GM19372 (cell line): ENCODE results near the gene KRTCAP2.
"Not testable (repeated sequence)": the region's sequence is repeated elsewhere in the genome, so short reads cannot be mapped to it uniquely, and the experiment has no call there.

Source experiments
- ATAC-seq: cut with Tn5 transposase; IDR thresholded peaks from one replicate; pipeline ENCODE4 v1.9.1; 2021; ENCODE audit warnings: mild to moderate bottlenecking, low read depth, moderate library complexity; ENCODE audit not compliant: unreplicated experiment

The KRTCAP2 gene

DNA sequence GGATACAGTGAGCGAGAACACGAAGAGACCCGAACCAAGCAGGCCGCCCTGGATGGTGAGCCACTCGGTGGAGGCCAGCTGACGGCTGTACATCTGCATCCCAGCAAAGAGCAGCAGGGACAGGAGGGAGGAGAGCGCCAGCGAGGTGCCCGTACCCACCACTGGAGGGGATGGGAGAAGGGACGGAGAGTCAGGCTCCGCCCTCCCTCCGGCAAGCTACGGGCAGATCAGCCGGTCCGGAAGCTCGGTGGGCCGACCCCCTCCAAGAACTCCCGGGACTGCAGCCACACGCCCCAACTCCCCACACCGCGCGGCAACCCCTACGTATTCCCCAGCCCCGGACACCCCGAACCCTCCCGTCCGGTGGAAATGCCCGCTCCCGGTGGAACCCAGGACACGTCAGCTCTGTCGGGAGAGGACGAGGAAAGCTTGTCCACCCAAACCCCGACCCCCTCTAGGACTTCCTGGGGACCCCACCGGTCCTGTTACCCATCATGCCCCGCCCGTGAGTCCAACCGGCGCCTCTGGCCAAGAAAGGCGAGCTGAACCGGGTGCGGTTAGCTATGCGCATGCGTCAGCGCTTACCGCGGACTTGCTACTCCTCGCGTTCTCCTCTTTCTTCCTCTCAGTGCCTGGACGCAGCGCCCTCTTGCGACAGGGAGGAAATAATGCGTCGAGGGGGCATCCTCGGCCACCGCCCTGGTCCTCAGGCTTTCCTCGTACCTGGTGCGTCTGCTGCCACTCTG, at the start of gene KRTCAP2:
Gene KRTCAP2, minus strand, starts transcription at position 573 of the 746 bp plus-strand sequence. Its CDS starts 80 bp downstream, at position 493.
- ATAC-seq, result peak; percentile 69

DNA sequence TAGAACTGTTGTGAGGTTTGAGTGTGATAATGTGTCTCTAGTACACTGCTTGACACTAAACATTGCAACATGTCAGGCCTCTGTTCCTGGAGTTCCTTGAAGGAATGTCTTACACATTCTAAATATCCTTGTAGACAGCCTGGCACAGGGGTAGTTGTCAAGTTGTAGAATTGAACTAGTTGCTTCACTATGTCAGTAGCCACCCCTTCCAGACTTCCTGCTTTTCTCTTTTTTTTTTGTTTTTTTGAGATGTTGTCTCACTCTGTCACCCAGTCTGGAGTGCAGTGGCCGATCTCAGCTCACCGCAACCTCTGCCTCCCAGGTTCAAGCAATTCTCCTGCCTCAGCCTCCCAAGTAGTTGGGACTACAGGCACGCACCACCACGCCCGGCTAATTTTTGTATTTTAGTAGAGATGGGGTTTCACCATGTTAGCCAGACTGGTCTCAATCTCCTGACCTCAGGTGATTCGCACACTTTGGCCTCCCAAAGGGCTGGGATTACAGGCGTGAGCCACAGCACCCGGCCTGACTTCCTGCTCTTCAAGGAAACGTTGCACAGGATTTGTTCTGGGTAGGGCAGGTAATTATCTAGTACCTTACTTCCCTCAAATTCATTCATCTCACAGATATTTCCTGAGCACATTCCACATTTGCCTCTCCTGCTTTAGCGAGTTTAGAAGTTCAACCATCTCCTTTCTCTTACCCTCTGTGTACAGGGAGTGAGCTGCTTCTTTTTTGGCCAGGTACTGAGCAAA, 47.3 kb upstream of the KRTCAP2 start:
- ATAC-seq, result not testable (repeated sequence)

DNA sequence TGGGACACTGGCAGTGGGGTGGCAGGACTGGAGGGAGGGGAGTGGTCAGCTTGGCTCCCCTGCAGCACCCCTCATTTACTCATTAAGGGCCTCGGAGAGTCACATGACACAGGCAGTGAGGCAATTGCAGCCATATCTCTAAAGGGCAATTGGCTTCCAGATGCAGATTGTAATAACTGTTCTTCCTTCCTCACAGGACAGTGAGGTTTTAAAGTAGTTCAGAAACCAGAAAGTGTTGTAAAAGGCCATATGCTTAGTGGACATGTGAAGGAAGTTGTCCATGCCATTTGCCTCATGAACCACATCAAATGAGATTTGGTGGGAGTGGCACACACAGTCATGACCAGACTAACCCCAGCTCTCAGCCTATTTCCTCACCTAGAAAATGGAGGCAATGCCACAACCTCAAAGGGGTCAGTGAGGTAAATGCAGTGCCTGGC, 46.5 kb upstream of the KRTCAP2 start:
- no peak for ATAC-seq

DNA sequence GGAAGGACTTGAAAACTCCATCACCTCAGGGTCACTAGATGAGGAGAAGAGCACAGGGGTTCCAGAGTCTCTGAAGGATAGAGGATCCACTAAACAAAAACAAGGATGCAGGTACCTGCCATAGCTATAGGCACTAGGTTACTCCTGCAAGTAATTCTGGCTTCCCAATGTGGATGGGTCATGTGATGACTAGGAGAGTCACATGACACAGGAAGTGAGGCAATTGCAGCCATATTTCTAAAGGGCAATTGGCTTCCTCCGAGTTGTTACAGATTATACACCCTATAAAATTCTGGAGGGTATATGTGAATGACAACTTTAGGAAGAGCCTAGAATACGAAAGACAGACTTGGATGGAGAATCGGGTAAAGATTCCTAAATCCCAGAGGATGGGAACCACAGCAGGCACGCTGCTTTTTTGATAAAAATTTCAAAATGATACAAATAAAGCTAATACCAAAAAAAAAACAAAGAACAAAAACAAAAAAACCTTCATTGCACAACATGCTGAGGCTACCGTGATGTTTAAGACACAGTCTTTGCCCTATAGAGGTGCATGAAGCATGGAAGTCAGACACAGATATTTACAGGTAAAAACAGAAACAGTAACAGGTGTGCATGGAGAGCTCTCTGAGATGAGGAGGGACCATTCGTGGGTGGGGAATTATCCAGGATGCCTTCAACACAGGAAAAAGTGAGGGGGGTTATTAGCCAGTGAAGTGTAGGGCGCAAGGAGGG, 45.9 kb upstream of the KRTCAP2 start:
- ATAC-seq, result no peak

DNA sequence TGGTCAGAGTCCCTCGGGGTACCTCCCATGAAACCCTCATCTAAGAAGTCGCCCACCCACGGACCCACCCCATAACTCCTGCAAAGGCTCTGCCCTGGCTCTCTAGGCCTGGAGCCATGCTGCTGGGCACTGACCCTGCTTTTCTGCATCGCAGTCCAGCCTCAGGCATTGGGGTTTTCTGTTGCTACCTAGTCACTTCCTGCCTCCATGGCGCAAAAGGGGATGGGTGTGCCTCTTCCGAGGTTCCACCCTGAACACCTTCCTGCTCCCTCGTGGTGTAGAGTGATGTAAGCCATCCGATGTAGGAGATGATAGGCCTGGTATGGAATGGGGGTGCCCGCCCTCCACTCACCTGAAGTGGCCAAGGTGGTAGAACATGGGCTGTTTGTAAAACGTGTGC, 41.6 kb upstream of the KRTCAP2 start:
- ATAC-seq, result not testable (repeated sequence)

DNA sequence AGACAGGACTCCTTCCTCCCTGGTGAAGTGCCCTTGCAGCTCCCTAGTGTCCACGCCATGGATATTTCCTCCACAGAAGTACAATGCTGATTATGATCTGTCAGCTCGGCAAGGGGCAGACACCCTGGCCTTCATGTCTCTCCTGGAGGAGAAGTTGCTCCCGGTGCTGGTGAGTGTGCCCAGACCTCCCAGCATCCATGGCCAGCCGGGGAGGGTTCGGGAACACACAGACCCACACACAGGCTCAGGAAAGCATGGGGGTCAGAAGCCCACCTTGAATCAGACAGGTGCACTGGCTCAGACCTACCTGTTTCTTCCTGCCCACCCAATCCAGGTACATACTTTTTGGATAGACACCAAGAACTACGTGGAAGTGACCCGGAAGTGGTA, 38.9 kb upstream of the KRTCAP2 start:
- not testable (repeated sequence) for ATAC-seq

DNA sequence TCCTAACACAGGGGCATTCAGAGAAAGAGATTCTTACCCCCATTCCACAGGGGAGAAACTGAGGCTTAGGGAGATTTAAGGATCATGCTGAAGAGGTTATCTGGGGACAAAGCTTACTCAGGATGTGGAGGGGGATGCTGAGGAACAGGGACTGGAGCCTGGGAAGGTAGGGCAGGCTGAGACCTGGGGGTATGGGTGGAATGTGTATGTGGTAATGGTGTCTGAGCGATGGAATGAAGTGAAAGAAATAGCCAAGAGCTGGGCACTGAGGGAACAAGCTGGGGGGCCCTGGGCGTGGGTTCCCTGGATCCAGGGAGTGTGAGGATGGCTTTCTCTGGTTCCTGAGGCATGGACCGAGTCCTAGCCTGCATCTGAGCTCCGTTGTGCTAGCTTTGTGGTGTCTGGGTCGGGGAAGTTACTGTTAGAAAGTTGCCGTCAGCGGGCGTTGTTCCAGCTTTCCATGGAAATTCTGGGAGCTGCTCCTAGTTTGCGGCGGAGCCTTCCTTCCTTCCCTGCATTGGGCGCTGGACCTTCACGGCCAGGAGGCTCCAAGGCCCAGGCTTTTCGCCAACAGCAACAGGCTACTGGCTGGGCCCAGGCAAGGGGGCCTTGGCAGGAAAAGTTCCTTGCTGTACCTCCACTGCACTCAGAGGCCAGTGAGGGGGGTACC, 38.4 kb upstream of the KRTCAP2 start:
- ATAC-seq, result not testable (repeated sequence)

DNA sequence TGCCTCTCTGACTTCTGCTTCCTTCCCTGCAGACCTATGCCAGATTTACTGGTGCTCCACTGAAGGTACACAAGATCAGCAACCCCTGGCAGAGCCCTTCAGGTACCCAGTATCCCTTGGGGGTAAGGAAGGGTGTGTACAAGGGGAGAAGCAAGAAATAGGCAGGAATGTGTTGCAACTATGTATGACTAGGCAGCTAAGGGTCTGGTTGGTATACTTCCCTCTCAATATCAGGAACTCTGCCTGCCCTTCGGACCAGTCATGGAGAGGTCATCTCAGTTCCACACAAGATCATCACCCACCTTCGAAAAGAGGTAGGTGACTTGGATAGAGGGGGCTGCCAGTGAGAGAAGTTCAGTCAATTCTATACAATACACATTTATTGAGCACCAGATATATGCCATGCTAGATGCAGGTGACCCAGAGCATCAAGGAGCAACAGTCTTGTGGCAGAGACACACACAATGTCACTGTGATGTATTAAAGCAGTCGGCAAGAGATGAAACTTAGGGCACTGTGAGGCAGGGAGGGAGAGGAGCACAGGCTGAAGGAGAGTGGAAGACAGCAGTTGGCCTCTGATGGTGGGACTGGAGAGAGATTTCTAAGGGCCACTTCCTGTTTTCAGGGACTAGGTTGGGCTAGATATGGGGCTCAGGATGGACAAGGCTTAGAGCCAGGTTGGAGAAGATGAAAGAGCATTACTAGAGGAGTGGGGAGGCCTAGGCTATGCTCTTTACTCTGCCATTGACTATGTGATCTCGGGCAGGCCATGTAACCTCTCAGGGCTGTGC, 37.4 kb upstream of the KRTCAP2 start:
- ATAC-seq, result no peak

DNA sequence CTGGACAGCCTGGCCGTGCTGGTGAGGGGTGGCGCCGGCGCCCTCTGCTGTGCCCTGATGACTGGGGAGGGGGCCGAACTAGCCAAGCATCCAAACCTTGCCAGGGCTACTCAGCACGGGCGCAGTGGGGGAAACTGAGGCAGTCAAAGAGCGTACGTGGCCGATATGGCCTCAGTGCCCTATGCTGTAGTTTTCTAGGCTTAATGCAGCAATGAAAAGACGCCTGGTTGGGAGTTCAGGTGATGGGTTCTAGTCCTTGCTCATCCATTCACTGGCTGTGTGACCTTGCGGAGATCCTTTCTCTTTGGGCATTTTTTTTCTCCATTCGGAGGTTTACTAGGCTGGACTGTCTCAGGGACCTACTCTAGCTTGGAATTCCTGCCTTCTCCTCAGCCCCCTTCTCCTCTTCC, 36.2 kb upstream of the KRTCAP2 start:
- no peak for ATAC-seq

DNA sequence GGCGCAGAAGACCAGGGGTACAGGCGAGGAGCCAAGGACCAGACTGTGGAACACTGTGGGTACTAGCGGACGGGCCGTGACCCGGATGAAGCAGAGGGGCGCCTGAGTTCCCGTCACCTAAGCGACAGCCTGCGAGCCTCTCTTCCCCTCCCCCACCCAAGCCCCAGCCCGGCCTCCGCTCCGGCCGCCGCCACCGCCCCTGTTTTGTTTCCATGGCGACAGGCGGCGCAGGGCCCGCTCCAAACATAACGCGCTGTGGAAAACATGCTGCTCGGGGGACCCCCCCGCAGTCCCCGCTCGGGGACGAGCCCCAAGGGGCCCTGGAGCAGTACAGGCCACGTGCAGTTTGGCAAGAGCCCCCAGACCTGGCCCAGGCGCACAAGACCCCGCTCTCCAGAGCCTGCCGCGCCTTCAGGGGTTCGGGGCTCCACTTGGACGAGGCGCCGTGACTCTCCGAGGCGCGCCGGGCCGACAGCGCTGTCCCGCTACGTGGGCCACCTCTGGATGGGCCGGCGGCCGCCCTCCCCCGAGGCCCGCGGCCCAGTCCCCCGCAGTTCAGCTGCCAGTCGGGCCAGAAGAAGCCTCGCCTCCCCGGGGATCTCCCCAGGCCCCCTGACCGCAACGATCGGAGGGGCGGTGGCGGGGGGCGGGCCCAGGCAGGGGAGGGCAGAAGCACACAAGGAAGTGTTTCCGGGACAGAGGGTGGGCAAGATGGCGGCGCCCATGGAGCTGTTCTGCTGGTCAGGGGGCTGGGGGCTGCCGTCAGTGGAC, 35.6 kb upstream of the KRTCAP2 start, which contains the start of gene MTX1:
Gene MTX1, plus strand, starts transcription at position 155 of the 771 bp plus-strand sequence. Its CDS starts 110 bp downstream, at position 265.
- peak; percentile 71 for ATAC-seq

DNA sequence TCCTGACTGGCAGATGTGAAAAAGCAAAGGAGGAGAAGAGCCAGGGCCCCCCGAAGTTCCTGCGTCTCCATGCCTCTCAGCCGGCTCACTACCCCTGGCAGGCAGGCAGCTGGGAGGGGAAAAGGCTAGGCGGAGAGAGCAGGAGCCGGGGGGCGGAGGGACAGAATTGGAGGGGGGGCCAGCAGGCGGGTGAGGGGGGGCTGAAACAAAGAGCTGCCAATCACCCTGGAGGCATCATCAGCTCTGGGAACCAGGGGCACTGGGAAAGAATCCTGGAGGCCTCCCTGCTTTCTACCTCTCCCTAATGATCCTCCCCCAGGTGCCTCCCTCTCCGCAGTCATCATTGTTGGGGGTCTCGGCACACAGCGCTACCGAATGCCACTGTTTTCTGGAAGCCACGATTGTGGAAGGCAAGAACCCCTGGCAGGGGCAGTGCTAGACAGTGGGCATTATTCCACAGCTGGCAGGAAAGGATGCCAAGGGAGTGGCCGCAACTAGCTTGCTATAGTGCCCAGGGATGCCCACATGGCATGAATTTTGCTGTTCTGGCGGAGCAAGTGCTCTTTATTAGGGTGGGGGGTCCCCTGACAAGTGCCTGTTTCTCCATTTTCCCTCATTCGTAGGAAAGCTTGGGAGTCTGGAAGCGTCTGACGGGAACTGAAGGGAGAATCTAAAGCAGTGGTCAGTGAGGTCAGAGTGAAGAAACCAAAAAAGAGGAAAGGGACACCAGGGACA, 34.9 kb upstream of the KRTCAP2 start, which contains the start of gene THBS3:
Gene THBS3, minus strand, starts transcription at position 92 of the 735 bp plus-strand sequence. Its CDS starts 21 bp downstream, at position 71.
- no peak for ATAC-seq

DNA sequence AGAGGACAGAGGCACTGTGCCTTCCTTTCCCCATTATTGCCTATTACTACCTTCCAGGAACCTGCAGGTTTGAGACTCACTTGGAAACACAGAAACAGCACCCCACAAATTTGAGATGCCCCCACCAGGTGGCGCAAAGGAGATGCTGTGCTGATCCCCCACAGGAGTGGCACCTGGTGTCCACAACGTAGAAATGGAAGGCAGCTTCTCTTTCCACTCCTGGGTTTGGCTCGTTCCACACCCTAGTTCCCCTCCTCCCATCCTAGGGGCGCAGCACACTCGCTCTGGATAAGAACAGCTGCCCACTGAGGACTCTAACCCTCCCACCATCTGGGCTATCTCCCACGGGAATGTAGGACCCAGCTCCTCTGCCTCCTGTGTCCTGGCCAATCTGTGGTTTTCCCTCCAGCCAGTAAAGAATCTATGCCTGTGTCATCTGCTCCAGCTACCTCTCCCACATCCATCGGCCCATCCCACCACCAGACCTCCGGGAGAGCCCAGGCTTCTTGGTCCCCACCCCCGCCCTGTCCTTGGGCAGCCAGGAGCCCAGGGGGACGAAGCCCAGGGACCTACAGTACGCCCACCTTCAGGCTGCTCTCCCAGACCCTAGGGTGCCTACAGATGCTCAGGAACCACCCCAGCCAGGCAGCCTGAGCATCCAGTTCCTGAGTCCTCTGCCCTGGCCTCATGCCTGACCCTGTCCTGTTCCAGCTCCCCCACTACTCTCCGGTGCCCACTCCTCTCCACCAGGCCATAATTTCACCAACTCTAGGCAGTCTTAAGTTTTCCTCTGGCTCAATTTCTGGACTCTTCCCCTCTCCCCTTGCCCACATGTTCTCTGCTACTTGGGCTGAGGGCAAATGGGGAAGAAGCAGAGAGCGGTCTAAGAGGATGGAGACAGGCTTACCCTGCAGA, 34.0 kb upstream of the KRTCAP2 start:
- no peak for ATAC-seq

DNA sequence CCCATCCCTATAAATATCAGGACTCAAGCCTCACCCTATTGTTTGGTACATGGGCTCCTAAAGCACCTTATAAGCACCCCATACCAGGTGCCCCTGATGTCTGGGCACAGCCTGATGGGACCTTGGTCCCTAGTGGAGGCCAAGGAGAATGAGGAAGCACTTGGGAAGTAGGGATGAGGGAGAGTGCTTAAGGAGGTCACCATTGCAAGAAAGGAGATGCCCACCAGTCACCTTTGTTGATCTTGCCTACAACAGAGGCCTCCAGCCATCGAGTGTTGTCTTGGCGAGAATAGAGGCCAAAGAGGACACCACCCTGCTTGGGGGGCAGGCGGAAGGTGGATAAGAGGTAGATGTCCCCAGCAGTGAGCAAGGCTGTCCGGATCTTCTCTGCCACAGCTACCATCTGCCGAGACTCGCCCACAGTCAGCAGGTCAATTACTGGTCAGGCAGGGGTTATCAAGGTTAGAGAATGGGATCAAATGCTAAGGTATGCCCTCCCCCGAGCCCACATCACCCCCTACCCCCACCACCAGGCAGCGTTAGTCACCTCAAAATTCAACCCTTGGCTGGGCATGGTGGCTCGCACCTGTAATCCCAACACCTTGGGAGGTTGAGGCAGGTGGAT, 33.0 kb upstream of the KRTCAP2 start:
- no peak for ATAC-seq

DNA sequence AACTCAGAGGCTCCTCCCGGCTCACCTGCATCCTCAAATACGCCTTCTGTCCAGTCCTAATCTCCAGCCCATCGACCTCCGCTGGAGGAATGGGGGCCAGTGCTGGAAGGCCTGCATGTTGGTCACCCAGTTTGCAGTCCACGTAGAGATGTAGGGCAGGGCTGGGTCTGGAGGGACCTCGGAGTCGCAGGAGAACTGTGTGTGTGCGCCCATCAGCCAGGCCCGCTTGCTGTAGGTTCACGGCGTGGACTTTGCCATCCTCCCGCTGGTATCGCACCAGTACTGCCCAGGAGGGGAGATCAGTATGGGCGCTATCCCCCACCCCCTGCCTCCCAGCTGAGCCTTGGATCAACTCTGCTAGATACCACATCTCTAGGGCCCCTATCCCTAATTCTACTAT, 31.9 kb upstream of the KRTCAP2 start:
- ATAC-seq, result no peak

DNA sequence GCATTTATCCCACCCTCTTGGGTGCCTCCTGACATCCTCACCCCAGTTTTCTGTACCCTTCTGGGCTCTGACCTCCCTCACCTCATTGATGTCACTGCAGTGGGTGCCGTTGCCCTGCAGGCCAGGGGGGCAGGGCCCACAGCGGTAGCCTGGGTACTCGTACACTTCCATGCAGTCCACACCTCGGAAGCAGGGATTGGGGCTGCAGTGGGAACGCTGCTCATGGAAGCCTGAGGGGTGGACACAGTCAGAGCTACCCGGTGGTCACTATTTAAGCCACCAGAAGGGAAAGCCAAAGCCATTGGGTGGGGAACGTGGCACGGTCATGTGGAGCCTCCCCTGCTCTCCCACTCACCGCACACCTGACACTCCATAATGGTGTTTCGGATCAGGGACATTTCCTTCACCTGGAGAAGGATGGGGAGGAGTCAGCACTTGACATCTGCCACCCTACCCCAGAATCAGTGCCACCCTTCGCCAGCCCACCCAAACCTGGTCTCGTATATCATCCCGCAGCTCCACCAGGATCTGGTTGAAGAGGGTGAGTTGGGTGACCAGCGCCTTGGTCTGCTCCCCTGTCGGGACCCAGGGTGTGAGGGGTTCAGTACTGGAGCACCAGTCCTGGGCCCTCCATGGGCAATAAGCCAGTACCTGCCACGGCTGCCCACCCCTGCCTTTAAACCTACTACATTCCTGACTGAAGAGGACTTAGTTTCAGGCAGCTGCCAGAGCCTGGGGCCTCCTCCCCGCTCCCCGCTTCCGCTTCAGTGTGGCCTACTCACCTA, 29.8 kb upstream of the KRTCAP2 start:
- no peak for ATAC-seq

DNA sequence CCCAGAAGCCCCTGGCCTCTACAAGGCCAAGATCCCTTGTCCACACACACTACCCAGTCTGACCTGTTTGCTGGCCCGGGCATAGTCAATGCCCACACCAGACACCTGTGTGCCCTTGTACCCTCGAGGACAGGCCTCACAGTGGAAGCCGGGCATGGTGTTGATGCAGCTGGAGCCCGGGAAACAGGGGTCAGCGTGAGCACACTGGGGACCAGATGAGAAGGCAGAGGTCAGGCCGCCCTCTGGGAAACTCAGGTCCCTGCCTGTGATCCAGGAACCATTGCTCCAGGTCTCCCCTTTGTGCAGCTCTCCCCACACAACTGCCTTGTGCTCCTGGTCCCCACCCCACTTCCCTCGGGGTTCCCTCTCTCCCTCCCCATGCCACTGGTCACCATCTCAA, 29.1 kb upstream of the KRTCAP2 start:
- ATAC-seq, result no peak
